Smooth muscle cell (in vitro differentiated cells): Measurements from ENCODE around the gene SPG11. TPM values are rescaled to one million over a fixed set of nuclear protein-coding genes. Genes with fewer than 3 reads are reported as not detected.

ENCODE experiments used
- DNase-seq: peaks from one replicate; lab custom pipeline; 2025; ENCODE audit not compliant: unreplicated experiment; lab: John Stamatoyannopoulos, UW
- H2AFZ ChIP-seq: fragments of 200-600 bp; sonication (generic); 2 replicates; pipeline ENCODE4 v1.6.0; 2016; ENCODE audit warnings: antibody characterized with exemption, low read depth, mild to moderate bottlenecking
- H3F3A ChIP-seq: fragments of 200-600 bp; sonication (generic); 2 replicates; pipeline ENCODE4 v1.6.0; 2017; ENCODE audit warnings: antibody characterized with exemption, low read depth
- H3K27ac ChIP-seq: fragments of 200-600 bp; sonication (generic); 2 replicates; pipeline ENCODE4 v1.5.1; 2016; ENCODE audit warnings: low read depth, mild to moderate bottlenecking
- H3K27me3 ChIP-seq: fragments of 200-600 bp; sonication (generic); 2 replicates; pipeline ENCODE4 v1.6.1; 2016; ENCODE audit warnings: low read depth, mild to moderate bottlenecking
- H3K36me3 ChIP-seq: fragments of 200-600 bp; sonication (generic); 2 replicates; pipeline ENCODE4 v1.5.1; 2016; ENCODE audit warnings: low read depth
- H3K4me1 ChIP-seq: fragments of 200-600 bp; sonication (generic); 2 replicates; pipeline ENCODE4 v1.5.1; 2016; ENCODE audit warnings: low read depth
- H3K4me2 ChIP-seq: fragments of 200-600 bp; sonication (generic); 2 replicates; pipeline ENCODE4 v1.6.0; 2016; ENCODE audit warnings: mild to moderate bottlenecking
- H3K4me3 ChIP-seq: fragments of 200-600 bp; sonication (generic); 2 replicates; pipeline ENCODE4 v1.5.1; 2016; ENCODE audit warnings: mild to moderate bottlenecking
- H3K79me2 ChIP-seq: fragments of 200-600 bp; sonication (generic); 2 replicates; pipeline ENCODE4 v1.6.0; 2016; ENCODE audit warnings: low read depth, mild to moderate bottlenecking
- H3K9ac ChIP-seq: fragments of 200-600 bp; sonication (generic); 2 replicates; pipeline ENCODE4 v1.6.0; 2016; ENCODE audit warnings: low read depth
- H3K9me3 ChIP-seq: fragments of 200-600 bp; sonication (generic); replicated peaks from 2 replicates; pipeline ENCODE4 v1.5.1; 2016; ENCODE audit warnings: low read depth
- H4K20me1 ChIP-seq: fragments of 200-600 bp; sonication (generic); 2 replicates; pipeline ENCODE4 v1.6.0; 2016; ENCODE audit warnings: low read depth
- CTCF ChIP-seq: fragments of 200-600 bp; sonication (generic); IDR thresholded peaks from 2 replicates; pipeline ENCODE4 v1.5.1; 2017; ENCODE audit warnings: borderline replicate concordance, mild to moderate bottlenecking, antibody characterized with exemption; ENCODE audit not compliant: insufficient read depth, poor library complexity, severe bottlenecking
- WGBS: methylation state at CpG from one replicate; pipeline ENCODE4 v1.1.7; 2016; ENCODE audit warnings: low lambda C conversion rate; 5-methylcytosine and 5-hydroxymethylcytosine counted together
- polyA plus RNA-seq: library from polyadenylated mRNA; unstranded; fragments of >200 nt; fragmentation: Nextera tagmentation; extraction: Ambion mirVana; gene quantifications from 2 replicates; pipeline ENCODE4 v1.2.1, GENCODE V29; 2016
- total RNA-seq: library from RNA; depleted of rRNA; stranded (reverse); fragments of >200 nt; gene quantifications from 2 replicates; pipeline ENCODE4 v1.2.3, GENCODE V29; 2014

The SPG11 gene
- total and polyA plus RNA-seq, 2 experiments from 2014 or later, result 16.2 to 48.6 TPM

- Histone ChIP-seq H3K36me3 (peaks cover 30% of the 10 kb centered on the region), H3K79me2 (no peaks in the 10 kb centered on the region), H3K9ac (no peak overlapping the region), H3K4me3 (no peak overlapping the region), H3F3A (no peaks in the 10 kb centered on the region), H3K4me2 (no peak overlapping the region), H3K9me3 (no peaks in the 10 kb centered on the region), H4K20me1 (no peaks in the 10 kb centered on the region), H2AFZ (no peak overlapping the region), H3K27me3 (no peaks in the 10 kb centered on the region), H3K4me1 (no peaks in the 10 kb centered on the region), H3K27ac (no peak overlapping the region)
- TF ChIP-seq CTCF, result no peak
- WGBS, result 100% methylated on average over 1 of the region's 1 CpG
- DNase-seq, result no peak
These were observed 72.1 kb downstream of the SPG11 start for GRCh38 chr15:44591326-44591725.

- no peaks in the 10 kb centered on the region for H3K9me3 ChIP-seq
- H3K27me3 ChIP-seq, result no peaks in the 10 kb centered on the region
- H3K4me2 ChIP-seq, result no peak overlapping the region
- H3K36me3 ChIP-seq, result peaks cover 17% of the 10 kb centered on the region
- H3K79me2 ChIP-seq, result no peaks in the 10 kb centered on the region
- no peak overlapping the region for H3K9ac ChIP-seq
- WGBS, result 92% methylated on average over 5 of the region's 5 CpGs
- no peaks in the 10 kb centered on the region for H3K4me1 ChIP-seq
- H4K20me1 ChIP-seq, result no peaks in the 10 kb centered on the region
- no peak overlapping the region for H3K4me3 ChIP-seq
- H3F3A ChIP-seq, result no peaks in the 10 kb centered on the region
- H2AFZ ChIP-seq, result no peak overlapping the region
- no peak for DNase-seq
- no peak overlapping the region for H3K27ac ChIP-seq
- no peak for TF ChIP-seq CTCF
These were observed 74.9 kb downstream of the SPG11 start for GRCh38 chr15:44588541-44588940.

- Histone ChIP-seq H3K9ac (no peak overlapping the region), H2AFZ (no peak overlapping the region), H3K4me3 (no peak overlapping the region), H3K27ac (no peak overlapping the region), H3K9me3 (no peaks in the 10 kb centered on the region), H3F3A (no peaks in the 10 kb centered on the region), H3K79me2 (no peaks in the 10 kb centered on the region), H3K4me1 (no peaks in the 10 kb centered on the region), H3K27me3 (no peaks in the 10 kb centered on the region), H3K36me3 (peaks cover 14% of the 10 kb centered on the region), H4K20me1 (no peaks in the 10 kb centered on the region), H3K4me2 (no peak overlapping the region)
- DNase-seq, result no peak
- WGBS, result 94% methylated on average over 2 of the region's 2 CpGs
- TF ChIP-seq CTCF, result no peak
These were observed 77.8 kb downstream of the SPG11 start for GRCh38 chr15:44585633-44586032.

GRCh38 chr15:44584162-44584749 lies 79.2 kb downstream of the SPG11 start:
- no peaks in the 10 kb centered on the region for H3K27me3 ChIP-seq

More at GRCh38 chr15:44584162-44584749, 79.2 kb downstream of the SPG11 start:
- Histone ChIP-seq H3K36me3 (peaks cover 9% of the 10 kb centered on the region), H3K27ac (no peak overlapping the region), H3K9ac (no peak overlapping the region), H3K4me3 (no peak overlapping the region), H3F3A (no peaks in the 10 kb centered on the region), H3K4me1 (no peaks in the 10 kb centered on the region), H3K9me3 (no peaks in the 10 kb centered on the region), H3K79me2 (no peaks in the 10 kb centered on the region), H3K4me2 (no peak overlapping the region), H2AFZ (no peak overlapping the region), H4K20me1 (no peaks in the 10 kb centered on the region)
- WGBS, result 86% methylated on average over 5 of the region's 5 CpGs
- TF ChIP-seq CTCF, result peak; percentile 15
- DNase-seq, result no peak
